Stimulated activated CD4-positive, alpha-beta T cell treated with anti-CD3 and anti-CD28 coated beads, Interleukin-12 subunit alpha, Interleukin-12 subunit beta, amount 100 ng/mL, for 4 hours (primary cell): ENCODE data around the gene FMNL1.
A peak's percentile ranks its signal among the peaks of the same experiment; 100 is the strongest.

Experiments used
- DNase-seq: peaks from one replicate; pipeline ENCODE4 v3.0.0-alpha.2; 2020

The FMNL1 gene

DNA sequence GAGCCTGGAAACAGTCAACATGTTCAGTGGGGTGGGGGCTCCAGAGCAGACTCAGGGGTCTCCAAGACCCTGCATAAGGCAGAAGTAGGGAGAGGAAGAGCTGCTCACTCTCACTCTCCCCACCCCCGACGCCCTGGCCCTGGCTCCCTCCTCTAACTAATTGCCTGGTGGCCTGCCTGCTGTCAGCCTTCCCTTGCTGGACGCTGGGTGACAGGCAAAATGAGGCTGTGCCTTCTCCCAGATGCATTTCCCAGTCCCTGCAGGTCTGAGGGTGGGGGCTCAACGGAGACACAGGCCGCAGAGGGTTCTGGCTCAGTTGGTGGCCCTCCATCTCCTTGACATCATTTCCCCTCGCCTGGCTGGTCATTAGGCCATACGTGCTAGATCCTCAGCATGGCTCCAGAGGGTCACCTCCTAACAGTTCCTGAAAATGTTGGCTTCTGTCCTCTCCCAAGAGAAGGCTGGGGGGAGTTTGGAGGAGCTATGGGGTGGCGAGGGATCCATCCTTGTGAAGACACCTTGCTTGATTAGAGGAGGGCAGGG lies 1.4 kb downstream of the FMNL1 start:
- DNase-seq, result no peak

DNA sequence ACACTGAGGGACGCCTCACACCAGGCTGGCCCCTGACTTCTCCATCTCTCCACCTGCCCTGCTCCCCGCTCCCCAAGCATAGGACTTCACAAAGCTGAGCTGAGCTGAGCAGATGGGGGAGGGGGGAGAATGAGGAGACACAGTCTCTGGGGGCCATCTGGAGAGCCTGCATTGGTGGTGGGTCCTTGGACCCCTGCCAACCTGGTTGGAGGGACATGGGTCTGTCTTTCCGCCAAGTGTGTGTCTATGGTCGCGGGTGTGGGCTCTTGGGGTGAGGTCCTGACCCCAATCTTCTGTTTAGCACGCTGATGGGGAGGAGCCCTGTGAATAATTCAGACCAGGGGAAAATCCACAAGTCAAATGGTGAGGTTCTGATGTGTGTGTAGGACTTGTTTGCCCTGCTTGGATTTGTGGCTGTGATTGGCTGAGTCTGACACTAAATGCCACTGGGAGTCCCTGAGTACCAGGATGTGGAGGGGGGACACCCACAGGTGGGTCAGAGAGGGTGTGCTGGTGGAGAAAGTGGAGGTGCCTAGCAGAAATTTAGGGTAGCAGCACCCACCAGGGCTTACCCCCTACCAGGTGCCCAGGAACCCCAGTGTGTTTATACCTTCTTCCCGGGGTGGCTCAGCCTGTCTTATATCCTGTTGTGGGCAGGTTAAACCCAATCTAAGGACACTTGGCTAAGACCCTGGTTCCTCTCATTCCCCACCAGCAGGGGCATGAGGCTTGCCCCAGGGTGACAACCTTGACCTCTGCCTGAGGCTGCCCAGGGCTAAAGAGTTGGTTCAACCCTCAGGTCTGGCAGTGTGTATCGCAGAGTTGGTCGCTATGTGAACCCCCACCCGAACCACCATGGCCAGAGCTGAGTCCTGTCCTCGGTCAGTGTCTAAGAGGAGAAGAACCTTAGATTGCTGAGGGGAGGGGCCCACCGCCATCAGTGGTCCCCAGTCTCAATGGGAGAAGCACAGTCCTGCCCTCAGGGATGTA lies 2.1 kb downstream of the FMNL1 start:
- peak; percentile 47 for DNase-seq

GRCh38 chr17:45224671-45225050 lies 3.0 kb downstream of the FMNL1 start:
- DNase-seq, result no peak

GRCh38 chr17:45225051-45225700 lies 3.5 kb downstream of the FMNL1 start:
- peak; percentile 50 for DNase-seq

DNA sequence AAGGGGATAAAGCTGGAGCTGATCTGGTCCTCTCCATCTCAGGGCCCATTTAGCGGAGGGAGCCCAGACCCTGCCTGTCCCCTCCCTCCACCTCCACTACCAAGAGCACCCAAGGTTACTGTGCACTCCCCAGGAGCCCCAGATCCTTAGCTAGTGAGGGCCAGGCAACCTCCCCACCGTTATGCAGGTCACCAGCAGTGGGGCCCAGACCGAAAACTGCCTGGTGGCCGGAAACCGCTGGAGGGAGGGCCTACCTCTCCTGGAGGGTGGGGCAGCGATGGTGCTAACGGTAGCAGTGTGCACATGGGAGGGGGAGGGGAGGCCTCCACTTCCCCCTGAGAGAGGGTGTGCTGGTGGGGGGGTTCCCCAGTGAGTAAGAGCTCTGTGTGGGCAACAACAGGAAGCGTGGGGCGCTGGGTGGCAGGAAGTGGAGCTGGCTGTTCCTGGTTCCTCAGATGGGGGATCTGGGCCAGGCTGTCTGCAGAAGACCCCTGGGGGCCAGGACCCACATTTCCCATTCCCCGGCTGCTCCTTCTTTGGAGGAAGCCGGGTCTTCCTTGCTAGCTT lies 4.4 kb downstream of the FMNL1 start:
- peak; percentile 92 for DNase-seq

DNA sequence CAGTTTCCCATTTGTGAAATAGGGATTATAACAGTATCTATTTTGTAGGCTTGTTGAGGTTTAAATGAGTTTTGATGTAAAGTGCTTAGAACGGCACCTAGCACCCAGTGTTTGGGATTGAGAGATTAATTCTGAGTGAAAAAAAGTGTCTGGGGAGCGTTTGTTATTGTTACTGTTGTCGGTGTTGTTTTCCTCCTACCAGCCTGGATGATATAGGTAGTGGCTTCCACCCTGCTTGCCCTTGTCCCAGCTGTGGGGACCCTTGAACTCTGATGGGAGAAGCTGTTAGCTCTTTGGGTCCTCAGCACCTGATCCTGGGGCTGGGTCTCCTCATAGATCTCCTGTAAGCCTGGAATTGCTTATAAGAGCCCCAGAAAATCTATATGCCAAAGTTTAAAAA lies 4.9 kb downstream of the FMNL1 start:
- DNase-seq, result no peak

DNA sequence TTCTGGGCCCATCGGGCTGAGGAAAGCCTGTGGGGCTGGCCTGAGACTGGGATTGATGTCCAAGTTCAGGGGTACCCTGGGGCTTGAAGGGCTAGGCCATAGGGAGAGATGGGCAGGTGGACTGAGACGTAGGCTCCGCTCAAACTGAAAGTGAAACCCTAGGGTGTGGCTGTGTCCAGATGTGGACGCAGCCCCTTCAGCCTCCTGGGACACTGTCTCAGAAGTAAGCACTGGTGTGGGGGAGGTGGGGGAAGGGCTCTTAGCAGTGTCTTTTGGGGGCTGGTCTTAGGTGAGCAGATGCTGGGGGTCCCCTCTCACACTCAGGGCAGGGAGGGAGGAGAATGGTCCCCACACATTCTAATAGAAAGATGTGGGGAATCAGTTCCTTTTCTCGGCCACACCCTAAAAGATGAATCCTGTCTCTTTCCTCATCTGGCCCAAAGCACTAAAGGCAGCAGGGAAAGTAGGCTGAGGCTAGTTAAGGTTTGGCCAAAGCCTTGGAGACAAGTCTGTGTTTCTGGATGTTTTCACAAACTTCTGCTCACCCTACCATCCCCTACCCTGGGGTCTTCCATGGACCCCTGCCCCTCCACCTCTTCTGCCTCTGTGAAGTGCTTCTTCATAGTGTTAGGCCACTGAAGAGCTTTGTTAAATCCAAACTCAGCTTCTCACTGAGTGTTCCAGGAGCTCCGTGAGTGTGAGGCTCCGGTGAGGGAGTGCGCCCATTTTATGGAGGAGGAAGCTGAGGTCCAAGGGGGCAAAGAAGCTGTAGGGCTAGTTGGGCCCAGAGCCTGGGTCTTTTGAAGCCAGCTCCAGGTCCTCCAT lies 5.6 kb downstream of the FMNL1 start:
- DNase-seq, result no peak

DNA sequence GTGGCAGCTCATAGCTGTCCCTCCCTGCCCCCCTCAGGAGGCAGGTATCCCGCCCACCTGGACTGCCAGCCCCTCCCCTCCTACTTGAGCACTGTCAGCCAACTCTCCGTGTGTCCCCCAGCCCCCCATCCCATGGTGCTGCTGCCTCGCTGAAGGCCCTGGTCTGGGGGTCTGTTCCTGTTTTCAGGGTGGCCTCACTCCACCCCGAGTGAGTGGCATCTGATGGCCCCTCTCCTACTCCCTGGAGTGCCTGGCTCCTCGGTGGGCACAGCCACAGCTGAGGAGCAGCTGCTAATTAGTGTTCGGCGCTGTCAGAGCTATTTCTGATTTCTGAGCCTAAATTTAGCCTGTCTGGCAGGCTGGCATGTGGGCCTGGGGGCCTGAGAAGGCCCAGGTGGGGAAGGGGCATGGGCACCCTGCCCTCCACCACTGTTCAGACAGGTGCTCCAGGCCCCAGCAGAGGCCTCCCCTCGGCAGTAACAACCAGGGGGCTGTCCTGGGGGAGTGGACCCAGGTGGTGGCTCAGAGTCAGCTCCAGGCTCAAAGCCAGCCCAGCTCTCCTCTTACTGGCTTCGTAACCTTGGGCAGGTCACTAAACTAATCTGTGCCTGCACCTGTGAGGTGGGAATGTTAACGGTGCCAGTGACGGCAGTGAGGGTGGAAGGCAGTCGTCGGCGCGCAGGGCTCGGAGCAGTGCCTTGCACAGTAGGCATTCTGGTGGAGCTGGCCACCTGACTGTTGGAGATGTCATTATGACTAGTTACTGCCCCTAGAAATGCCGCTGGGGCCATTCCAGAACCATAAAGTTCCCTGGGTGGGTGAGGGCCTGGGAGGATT lies 6.5 kb downstream of the FMNL1 start:
- peak; percentile 46 for DNase-seq

GRCh38 chr17:45228763-45229539 lies 7.3 kb downstream of the FMNL1 start:
- peak; percentile 81 for DNase-seq

GRCh38 chr17:45229681-45230409 lies 8.2 kb downstream of the FMNL1 start:
- DNase-seq, result no peak

DNA sequence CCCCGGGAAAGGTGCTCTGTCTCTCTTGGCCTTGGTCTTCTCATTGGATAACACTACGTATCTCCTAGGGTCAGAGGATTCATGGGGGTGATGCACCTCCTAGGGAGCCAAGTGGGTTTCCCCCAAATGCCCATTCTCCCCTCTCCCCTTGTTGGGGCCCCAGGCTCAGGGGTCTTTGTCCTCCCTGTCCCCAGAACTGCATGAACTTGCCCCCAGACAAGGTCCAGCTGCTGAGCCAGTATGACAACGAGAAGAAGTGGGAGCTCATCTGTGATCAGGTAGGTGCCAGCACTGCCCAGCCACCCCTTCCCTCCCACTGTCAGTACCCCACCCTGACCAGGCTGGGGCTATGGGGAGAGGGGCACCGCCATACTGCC lies 8.7 kb downstream of the FMNL1 start:
- DNase-seq, result no peak

GRCh38 chr17:45230787-45231480 lies 9.2 kb downstream of the FMNL1 start:
- no peak for DNase-seq

DNA sequence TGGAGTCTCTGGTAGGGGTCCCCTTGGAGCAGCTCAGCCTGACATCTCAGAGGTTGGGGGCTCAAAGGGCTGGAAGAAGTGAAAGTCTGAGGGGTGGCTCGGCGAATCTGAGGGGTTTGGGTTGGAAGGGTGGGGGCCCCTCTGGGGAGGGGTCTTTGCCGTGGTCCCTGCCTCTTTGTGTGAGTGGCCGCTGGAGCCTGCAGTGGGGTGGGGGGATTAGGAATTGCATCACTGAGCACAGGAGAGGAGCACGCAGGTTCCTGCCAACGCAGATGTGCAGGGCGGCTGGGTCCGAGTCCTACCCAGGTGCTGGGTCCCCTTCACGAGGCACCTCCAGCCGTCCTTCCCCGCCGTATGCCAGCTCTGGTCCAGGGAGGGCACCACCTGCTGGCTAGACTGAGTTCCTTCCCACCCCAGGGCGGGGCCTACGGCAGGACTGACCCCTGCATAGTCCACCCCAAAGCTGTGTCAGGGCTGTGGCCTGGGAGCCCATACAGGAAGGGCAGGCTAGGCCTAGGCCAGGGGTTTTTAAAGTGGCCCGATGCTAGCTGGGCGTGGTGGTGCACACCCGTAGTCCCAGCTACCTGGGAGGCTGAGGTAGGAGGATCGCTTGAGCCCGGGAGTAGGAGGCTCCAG lies 9.9 kb downstream of the FMNL1 start:
- DNase-seq, result no peak

DNA sequence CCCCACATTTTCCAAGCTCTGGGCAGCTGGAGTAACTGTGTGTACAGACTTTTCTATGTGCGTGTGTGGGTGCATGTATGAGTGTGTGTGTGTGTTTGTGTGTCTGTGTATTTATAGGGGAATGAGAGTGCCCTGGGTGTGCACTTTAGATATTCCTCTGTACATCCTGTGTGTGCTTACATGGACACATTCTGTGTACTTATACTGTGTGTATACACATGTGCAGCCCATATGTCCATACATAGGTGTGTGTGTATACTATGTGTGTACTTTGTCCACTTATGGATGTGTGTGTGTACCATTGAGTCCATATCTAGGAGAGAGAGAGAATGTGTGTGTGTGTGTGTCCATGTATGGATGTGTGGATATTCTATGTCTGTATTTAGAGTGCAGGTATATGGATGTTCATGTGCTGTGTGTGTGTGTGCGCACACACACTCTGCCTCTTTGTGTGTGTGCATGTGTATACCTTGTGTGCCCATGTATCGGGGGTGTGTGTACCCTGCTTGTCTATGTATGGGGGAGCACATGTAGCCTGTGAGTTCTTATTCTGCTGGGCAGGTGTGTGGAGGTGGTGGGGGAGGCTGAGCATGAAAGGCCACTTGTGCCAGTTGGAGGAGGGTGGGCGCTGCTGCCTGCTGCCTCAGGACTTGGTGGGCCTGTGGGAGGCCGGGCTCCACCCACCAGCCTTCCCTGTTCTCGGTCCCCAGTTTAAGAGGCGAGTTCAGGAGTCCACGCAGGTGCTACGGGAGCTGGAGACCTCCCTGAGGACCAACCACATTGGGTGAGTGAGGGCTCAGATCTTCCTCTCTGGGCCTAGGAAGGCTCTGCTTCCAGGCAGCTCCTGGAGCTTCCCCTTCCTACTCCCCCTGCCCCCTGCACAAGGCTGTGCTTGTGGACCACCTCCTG lies 11.1 kb downstream of the FMNL1 start:
- DNase-seq, result no peak

DNA sequence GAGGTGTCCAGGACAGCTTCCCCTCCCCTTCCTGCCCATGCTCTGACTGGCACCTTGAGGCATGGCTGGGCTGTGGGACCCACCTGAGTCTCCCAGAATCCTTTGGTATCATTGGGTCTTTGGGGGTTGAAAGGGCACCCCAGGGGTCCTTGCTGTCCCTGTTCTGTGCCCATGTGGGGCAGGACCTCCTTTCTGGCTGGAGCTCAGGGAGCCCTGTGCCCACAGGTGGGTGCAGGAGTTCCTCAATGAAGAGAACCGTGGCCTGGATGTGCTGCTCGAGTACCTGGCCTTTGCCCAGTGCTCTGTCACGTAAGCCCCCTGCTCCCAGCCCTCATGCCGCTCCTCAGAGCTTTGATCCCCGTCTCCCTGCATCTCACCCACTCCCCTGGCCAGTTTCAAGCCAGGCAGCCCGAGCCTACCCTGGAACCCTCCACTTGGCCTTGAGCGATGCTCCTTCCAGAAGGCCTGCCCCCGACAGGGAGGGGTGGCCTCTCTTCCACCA lies 11.8 kb downstream of the FMNL1 start:
- DNase-seq, result no peak

DNA sequence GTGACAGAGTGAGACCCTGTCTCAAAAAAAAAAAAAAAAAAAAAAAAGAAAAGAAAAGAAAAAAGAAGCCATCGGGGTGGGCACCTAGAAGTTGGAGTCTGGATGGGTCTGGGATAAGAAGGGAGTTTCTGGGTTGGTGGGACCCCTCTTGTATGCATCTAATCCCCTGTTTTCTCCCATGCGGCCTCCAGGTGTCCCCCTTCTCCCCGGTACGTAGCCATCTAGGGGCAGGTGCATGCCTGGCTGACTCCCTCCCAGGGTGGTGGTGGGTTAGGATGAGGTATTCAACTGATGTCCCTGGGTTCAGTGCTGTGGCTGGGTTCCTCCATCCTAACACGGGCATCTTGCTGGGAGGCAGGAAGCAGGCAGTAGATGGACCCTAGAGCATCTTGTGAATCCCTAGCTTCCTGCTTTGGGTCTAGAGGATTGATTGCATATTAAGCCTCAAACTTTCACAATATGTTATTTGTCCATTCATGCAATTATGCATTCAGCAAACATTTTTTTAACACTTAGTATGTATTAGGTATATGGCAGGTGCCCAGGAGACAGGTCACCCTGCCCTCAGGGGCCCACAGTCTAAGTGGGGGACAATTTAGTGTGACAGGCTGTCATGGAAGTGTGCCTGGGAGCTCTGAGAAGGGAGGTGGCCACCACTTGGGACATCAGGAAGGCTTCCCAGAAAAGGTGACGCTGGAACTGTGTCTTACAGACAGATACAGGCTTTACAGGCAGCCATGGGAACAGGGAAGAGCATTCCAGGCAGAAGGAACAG lies 13.1 kb downstream of the FMNL1 start:
- no peak for DNase-seq
